KMS-11 (cell line): Measurements from ENCODE around the gene TMEM138.

Experiments
- H2AFZ ChIP-seq: fragments of 200-600 bp; sonication (generic); 2 replicates; pipeline ENCODE4 v1.6.1; 2016; ENCODE audit warnings: antibody characterized with exemption, mixed run types, low read depth
- H3K27ac ChIP-seq: fragments of 200-600 bp; sonication (generic); 2 replicates; pipeline ENCODE4 v1.6.1; 2016; ENCODE audit warnings: mild to moderate bottlenecking, mixed run types
- H3K27me3 ChIP-seq: fragments of 200-600 bp; sonication (generic); 2 replicates; pipeline ENCODE4 v1.6.1; 2017; ENCODE audit warnings: mild to moderate bottlenecking, low read depth, mixed run types, moderate library complexity; ENCODE audit not compliant: insufficient read depth
- H3K36me3 ChIP-seq: fragments of 200-600 bp; sonication (generic); 2 replicates; pipeline ENCODE4 v1.6.1; 2017; ENCODE audit warnings: mild to moderate bottlenecking, mixed run types; ENCODE audit not compliant: insufficient read depth
- H3K4me1 ChIP-seq: fragments of 200-600 bp; sonication (generic); 2 replicates; pipeline ENCODE4 v1.6.1; 2016; ENCODE audit warnings: mild to moderate bottlenecking, low read depth, mixed run types; ENCODE audit not compliant: poor library complexity, severe bottlenecking
- H3K4me2 ChIP-seq: fragments of 200-600 bp; sonication (generic); 2 replicates; pipeline ENCODE4 v1.7.0; 2016; ENCODE audit warnings: mild to moderate bottlenecking, mixed run types
- H3K4me3 ChIP-seq: fragments of 200-600 bp; sonication (generic); IDR thresholded peaks from 2 replicates; pipeline ENCODE4 v1.6.1; 2017; ENCODE audit warnings: low read depth, low read length, mixed read lengths; ENCODE audit not compliant: insufficient read depth
- H3K79me2 ChIP-seq: fragments of 200-600 bp; sonication (generic); 2 replicates; pipeline ENCODE4 v1.6.1; 2016; ENCODE audit warnings: low read depth, mixed run types; ENCODE audit not compliant: insufficient read depth
- H3K9ac ChIP-seq: fragments of 200-600 bp; sonication (generic); 2 replicates; pipeline ENCODE4 v1.6.1; 2016; ENCODE audit warnings: mild to moderate bottlenecking, mixed run types
- H4K20me1 ChIP-seq: fragments of 200-600 bp; sonication (generic); 2 replicates; pipeline ENCODE4 v1.6.1; 2016; ENCODE audit warnings: mild to moderate bottlenecking, mixed run types; ENCODE audit not compliant: insufficient read depth
- CTCF ChIP-seq: fragments of 200-600 bp; sonication (generic); conservative IDR thresholded peaks from 2 replicates; pipeline ENCODE4 v1.6.1; 2017; ENCODE audit warnings: low read depth, mild to moderate bottlenecking, antibody characterized with exemption, low read length, moderate library complexity, mixed read lengths

TMEM138 gene

GRCh38 chr11:61367406-61367805, 5.2 kb downstream of the TMEM138 start:
- Histone ChIP-seq H4K20me1 (no peaks in the 10 kb centered on the region), H2AFZ (no peak overlapping the region), H3K4me2 (peak overlapping the region; percentile 72; the same call in 1 of the 2 replicates), H3K27me3 (no peaks in the 10 kb centered on the region), H3K79me2 (peaks cover 25% of the 10 kb centered on the region), H3K27ac (peak overlapping the region; percentile 99), H3K4me3 (no peak overlapping the region), H3K4me1 (peaks cover 88% of the 10 kb centered on the region), H3K9ac (no peak overlapping the region), H3K36me3 (peaks cover 21% of the 10 kb centered on the region; the same call in 1 of the 2 replicates)
- no peak for TF ChIP-seq CTCF

- peaks cover 12% of the 10 kb centered on the region; the same call in 1 of the 2 replicates for H3K79me2 ChIP-seq
- H4K20me1 ChIP-seq, result no peaks in the 10 kb centered on the region
- H3K9ac ChIP-seq, result peak overlapping the region; percentile 83
- no peak for TF ChIP-seq CTCF
- H3K27ac ChIP-seq, result peak overlapping the region; percentile 99
- H3K4me2 ChIP-seq, result peak overlapping the region; percentile 72
- H2AFZ ChIP-seq, result no peak overlapping the region
- no peak overlapping the region for H3K4me3 ChIP-seq
- peaks cover 21% of the 10 kb centered on the region; the same call in 1 of the 2 replicates for H3K36me3 ChIP-seq
- H3K27me3 ChIP-seq, result no peaks in the 10 kb centered on the region
- H3K4me1 ChIP-seq, result peaks cover 81% of the 10 kb centered on the region
Measured at GRCh38 chr11:61368646-61369045, 6.5 kb downstream of the TMEM138 start.

- peaks cover 2% of the 10 kb centered on the region; the same call in 1 of the 2 replicates for H3K79me2 ChIP-seq
- TF ChIP-seq CTCF, result no peak
- H4K20me1 ChIP-seq, result no peaks in the 10 kb centered on the region
- peak overlapping the region; percentile 72 for H3K4me2 ChIP-seq
- H3K9ac ChIP-seq, result peak overlapping the region; percentile 83
- H3K4me3 ChIP-seq, result no peak overlapping the region
- H3K36me3 ChIP-seq, result peaks cover 18% of the 10 kb centered on the region; the same call in 1 of the 2 replicates
- H3K4me1 ChIP-seq, result peaks cover 76% of the 10 kb centered on the region
- H2AFZ ChIP-seq, result no peak overlapping the region
- H3K27ac ChIP-seq, result peak overlapping the region; percentile 99
- no peaks in the 10 kb centered on the region for H3K27me3 ChIP-seq
Measured at GRCh38 chr11:61369372-61370348, 7.5 kb downstream of the TMEM138 start.

GRCh38 chr11:61370349-61371005, 8.3 kb downstream of the TMEM138 start:
- Histone ChIP-seq H3K27ac (peak overlapping the region; percentile 99), H3K4me2 (peak overlapping the region; percentile 72)

More at GRCh38 chr11:61370349-61371005, 8.3 kb downstream of the TMEM138 start:
- Histone ChIP-seq H3K79me2 (no peaks in the 10 kb centered on the region), H3K36me3 (peaks cover 15% of the 10 kb centered on the region; the same call in 1 of the 2 replicates), H2AFZ (no peak overlapping the region), H3K4me3 (no peak overlapping the region), H3K9ac (peak overlapping the region; percentile 83), H3K4me1 (peaks cover 77% of the 10 kb centered on the region), H4K20me1 (no peaks in the 10 kb centered on the region), H3K27me3 (no peaks in the 10 kb centered on the region)
- no peak for TF ChIP-seq CTCF
